GM06990 (cell line): Measurements from ENCODE around the gene LAMA5.

Experiments used
- DNase-seq: peaks from one replicate; pipeline ENCODE4 v3.0.0-alpha.2; 2011; ENCODE audit not compliant: insufficient read length; ENCODE audit errors: extremely low read depth
- H3K27me3 ChIP-seq: replicated peaks from 2 replicates; pipeline ENCODE4 v1.6.0; 2011; ENCODE audit warnings: low read length; ENCODE audit not compliant: control insufficient read depth, insufficient read depth
- H3K36me3 ChIP-seq: 2 replicates; pipeline ENCODE4 v1.5.1; 2011; ENCODE audit warnings: low read length; ENCODE audit not compliant: control insufficient read depth, insufficient read depth
- H3K4me3 ChIP-seq: replicated peaks from 2 replicates; pipeline ENCODE4 v1.5.1; 2011; ENCODE audit warnings: low read depth, mild to moderate bottlenecking, control low read depth, low read length
- CTCF ChIP-seq: IDR thresholded peaks from 2 replicates; pipeline ENCODE4 v1.5.1; 2011; ENCODE audit warnings: low read length, control low read depth, mild to moderate bottlenecking, inconsistent platforms; ENCODE audit not compliant: insufficient read depth, poor library complexity, severe bottlenecking

Gene LAMA5

GRCh38 chr20:62332989-62333819, 33.9 kb downstream of the LAMA5 start:
- H3K27me3 ChIP-seq, result no peaks in the 10 kb centered on the region
- H3K4me3 ChIP-seq, result no peak overlapping the region
- no peak for TF ChIP-seq CTCF
- H3K36me3 ChIP-seq, result no peaks in the 10 kb centered on the region; the same call in 1 of the 2 replicates
- DNase-seq, result no peak

- no peak overlapping the region for H3K4me3 ChIP-seq
- H3K27me3 ChIP-seq, result no peaks in the 10 kb centered on the region
- H3K36me3 ChIP-seq, result no peaks in the 10 kb centered on the region; the same call in 1 of the 2 replicates
- no peak for DNase-seq
- no peak for TF ChIP-seq CTCF
Measured at GRCh38 chr20:62332421-62332820, 34.7 kb downstream of the LAMA5 start.

- TF ChIP-seq CTCF, result no peak
- no peaks in the 10 kb centered on the region for H3K27me3 ChIP-seq
- no peaks in the 10 kb centered on the region; the same call in 1 of the 2 replicates for H3K36me3 ChIP-seq
- no peak overlapping the region for H3K4me3 ChIP-seq
- no peak for DNase-seq
Measured at GRCh38 chr20:62331347-62331746, 35.8 kb downstream of the LAMA5 start.

GRCh38 chr20:62330576-62331317, 36.4 kb downstream of the LAMA5 start:
- Histone ChIP-seq H3K27me3 (no peaks in the 10 kb centered on the region), H3K4me3 (no peak overlapping the region), H3K36me3 (no peaks in the 10 kb centered on the region; the same call in 1 of the 2 replicates)
- no peak for DNase-seq
- TF ChIP-seq CTCF, result no peak

GRCh38 chr20:62329389-62330377, 37.4 kb downstream of the LAMA5 start:
- Histone ChIP-seq H3K27me3 (no peaks in the 10 kb centered on the region), H3K36me3 (no peaks in the 10 kb centered on the region; the same call in 1 of the 2 replicates), H3K4me3 (no peak overlapping the region)
- TF ChIP-seq CTCF, result no peak
- DNase-seq, result no peak
